HG02970 (cell line): ENCODE results near the gene AGBL4.

Source experiments
- ATAC-seq: cut with Tn5 transposase; IDR thresholded peaks from one replicate; pipeline ENCODE4 v1.9.1; 2021; ENCODE audit warnings: mild to moderate bottlenecking, moderate library complexity, moderate number of reproducible peaks; ENCODE audit not compliant: unreplicated experiment, low FRiP score

Gene AGBL4

DNA sequence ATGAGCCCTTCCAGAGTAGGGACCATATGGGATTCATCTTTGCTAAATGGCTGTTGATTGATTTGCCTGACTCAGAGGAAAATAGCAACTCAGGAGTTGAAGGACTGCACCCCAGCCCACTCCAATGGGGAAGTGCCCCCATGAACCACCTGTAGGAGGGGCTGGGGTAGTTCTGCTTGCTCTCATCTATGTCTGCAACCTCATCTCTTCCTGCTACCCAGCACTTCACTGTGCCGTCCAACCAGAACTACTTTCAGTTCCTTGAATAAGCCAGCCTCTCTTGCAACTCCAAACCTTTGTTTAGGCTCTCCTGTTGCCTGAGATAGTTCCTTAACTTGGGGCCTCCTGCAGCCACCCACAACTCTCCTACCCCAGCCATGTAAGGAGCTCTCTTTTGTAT is 1273.6 kb downstream of the AGBL4 start:
- ATAC-seq = peak; percentile 69

DNA sequence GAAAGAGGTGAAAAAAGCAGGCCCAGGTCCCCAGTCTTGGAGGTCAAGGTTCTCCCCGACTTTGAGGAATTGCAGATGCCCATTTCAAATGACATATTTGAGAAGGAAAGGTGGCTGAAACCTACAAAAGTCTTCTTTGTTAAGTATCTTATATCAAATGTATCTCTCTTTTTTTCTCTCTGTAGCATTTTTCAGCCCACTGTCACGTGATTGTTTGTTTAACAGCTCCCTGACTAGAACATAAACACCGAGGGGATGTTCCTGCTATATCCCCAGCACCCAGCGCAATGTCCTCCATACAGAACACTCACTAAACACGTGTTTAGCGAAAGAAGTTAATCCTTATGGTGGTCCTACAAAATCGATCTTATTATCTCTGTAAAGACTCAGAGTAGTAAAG is 1274.7 kb downstream of the AGBL4 start:
- ATAC-seq = no peak

DNA sequence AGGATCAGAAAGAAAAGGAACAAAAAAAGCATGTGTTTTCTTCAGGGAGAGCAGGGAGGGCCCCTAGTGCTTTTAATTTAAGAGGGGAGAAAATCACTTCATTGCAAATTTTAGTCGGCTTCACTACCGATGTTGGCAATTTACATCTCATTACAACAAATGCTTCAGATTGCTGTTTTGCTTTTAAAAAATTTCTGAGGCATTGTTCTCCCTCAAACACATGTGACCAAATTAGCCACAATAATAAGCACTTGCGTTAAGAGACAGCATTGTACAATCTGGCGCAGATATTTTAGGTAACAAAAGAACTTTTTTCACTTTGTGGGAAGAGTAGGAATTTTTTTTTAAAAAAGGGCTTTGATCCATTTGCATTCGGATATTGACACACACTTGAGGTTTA is 1276.8 kb downstream of the AGBL4 start:
- ATAC-seq = no peak

DNA sequence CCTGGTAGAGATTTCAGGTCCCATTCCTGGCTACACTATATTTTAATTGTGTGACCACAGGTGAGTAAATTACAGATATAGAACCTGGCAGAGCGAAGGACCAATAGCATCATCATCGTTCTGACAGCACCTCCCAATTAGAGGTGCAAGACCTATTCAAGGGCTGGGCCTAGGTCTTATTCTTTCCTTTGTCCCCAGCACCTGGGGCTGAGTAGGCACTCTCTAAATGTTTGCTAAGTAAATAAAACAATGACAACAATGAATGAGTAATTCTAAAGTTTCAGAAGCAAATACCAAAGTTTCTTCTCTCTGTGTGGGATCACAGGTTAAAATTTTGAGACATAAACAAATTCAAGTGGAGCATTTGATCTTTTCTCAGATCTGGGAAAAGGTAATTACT is 1279.7 kb downstream of the AGBL4 start:
- no peak for ATAC-seq

DNA sequence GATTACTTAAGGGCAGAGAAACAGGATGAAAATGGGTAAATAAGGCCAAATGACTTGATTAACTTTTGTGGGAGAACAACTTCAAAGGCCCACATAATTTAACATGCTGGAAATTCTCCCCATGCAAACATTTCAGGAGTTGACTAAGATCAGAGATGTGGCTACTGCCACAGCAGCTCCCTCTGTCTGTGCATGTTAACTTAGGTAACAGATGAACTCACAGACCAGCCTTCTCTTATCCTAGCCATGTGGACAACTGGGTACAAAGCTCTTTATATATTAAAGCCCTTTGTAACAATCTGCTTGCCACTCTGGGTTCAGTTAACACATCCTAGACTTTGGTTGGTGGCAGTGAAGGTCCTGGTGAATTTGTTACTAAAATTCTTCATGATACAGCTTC is 1280.3 kb downstream of the AGBL4 start:
- ATAC-seq = no peak

DNA sequence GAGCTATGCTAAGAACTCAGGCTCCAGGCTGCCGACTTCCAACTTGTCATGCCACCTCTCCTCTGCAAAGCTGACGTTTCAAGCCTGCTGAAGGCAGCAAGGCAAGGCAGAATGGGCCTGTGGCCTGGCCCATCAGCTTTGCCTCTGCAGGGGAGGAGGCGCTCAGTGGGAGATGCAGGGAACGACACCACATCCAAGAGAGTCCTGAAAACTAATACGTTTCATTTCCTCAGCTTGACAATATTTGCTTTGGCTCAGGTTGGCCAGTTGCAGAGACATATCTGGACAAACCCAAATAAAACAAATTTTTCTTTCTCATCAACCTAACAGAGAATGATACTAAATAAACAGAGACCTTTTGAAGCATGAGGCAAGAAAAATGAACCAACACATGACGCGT is 1282.4 kb downstream of the AGBL4 start:
- ATAC-seq = no peak

DNA sequence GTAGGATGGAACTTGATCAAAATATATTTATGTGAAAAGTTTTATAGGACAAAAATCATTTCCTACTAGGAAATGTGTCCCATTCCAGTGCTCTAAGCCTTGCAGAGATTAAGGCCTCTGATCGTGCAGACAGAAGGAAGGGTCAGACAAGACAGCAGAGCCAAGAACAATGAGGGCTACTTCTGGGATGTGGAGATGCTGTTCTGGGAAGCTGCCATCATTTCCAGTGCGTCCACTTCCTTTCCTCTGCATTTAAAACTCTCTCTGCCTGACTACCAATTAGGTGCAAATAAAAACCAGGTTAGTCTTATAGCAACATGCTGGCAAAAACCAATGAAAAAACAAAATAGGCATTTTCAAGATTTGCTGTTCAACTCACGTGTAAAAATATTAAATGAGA is 1283.1 kb downstream of the AGBL4 start:
- ATAC-seq = no peak

DNA sequence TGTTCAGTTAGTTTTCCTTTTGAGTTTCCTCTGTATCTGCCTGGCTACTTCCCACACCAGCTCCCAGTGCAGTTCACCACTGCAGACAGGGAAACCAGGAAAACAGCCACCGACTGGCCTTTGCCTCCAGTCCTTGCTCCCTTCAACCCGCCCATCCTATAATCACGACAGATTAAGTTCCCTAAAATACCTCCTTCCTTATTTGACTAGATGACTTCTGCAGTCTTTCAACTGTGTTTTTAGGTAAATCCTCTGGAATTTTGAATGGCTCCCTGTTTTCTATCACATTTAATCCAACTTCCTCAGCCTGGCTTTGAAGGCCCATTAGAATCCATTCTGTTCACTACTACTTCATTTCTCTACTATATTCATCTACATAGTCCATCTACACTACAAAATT is 1284.7 kb downstream of the AGBL4 start:
- no peak for ATAC-seq

DNA sequence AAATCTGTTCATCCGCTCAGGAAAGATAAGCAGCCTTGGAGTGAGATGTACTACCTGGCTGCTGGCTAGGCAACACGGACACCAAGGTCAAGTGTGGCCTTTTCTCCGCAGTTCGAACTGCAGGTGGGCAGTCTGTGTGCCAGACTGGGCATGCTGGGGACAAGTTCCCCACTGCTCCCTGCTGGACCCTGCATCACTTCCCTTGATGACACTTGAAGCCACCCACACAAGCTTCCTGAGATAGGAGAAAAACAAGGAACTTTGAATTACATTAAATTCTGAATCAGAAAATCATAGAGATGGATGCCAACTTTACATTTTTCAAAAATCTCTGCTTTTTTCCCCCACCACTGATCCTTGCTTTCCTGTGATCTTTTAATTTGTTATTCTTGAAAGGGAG is 1285.4 kb downstream of the AGBL4 start:
- ATAC-seq = no peak

DNA sequence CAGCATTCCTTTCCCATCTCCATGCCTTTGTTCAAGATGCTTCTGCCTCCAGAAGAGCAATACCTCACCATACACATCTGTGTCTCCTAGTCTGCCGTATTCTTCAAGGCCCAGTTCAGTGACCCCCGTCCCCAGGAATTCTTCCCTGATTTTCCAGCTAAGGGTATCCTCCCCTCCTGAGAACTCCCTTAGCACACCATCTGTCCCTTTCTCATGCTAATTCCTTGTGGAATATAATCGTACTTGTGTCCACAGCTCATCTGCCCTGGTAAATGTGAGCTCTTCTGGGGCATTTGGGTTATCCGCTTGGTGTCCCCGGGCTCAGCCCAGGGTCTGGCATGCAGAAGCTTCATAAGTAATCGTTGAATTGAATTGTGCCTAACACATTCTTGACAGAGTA is 1288.0 kb downstream of the AGBL4 start:
- no peak for ATAC-seq

DNA sequence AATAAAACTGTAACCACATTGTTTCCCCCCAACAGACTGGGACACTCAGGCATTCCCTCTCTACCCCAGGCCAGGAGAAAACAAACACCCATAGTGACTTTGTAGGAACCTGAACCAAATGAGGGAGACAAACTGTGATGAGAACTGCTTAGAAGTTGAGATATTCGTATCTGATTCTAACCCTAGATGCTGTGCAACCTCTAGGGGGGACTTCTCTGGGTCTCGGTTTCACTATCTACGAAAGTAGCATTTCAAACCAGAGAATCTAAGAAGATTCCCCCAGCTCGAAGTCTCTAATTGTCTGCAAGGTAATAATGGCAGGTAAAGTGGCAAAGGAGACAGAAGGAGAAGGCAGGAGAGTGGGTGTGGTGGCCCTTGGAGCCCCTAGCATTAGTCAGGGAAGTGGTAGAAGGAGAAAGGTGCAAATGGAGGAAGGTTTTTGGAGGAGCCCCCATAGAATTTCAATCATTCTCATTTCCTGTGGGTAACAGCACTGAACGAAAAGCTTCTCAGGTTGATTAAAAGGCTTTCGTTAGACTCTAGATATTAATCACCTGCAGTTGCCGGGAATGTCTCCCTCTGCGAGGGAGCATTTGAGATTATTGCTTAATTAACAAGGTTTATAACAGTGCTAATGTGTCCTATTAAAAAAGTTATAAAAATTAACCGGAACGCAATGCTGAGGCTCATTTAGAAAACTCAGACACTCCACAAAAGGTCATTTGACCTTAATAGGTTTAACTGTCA is 1293.4 kb downstream of the AGBL4 start:
- peak; percentile 71 for ATAC-seq

DNA sequence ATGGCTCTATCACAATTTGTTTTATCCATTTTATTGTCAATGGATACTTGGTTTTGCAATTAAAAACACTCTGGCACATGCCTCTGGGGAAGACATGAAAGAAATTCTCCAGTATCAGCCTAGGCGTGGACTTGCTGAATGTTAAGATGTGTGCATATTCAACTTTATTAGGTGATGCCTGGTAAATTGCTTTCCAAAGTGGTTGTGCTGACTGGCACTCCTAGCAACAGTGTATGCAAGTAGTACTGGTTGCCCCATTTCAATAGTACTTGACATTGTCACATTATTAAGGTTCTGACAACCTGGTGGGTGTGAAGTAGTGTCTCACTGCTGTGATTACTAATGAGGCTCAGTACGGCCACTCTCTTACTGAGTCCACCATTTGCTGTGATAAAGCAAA is 1295.2 kb downstream of the AGBL4 start:
- no peak for ATAC-seq

DNA sequence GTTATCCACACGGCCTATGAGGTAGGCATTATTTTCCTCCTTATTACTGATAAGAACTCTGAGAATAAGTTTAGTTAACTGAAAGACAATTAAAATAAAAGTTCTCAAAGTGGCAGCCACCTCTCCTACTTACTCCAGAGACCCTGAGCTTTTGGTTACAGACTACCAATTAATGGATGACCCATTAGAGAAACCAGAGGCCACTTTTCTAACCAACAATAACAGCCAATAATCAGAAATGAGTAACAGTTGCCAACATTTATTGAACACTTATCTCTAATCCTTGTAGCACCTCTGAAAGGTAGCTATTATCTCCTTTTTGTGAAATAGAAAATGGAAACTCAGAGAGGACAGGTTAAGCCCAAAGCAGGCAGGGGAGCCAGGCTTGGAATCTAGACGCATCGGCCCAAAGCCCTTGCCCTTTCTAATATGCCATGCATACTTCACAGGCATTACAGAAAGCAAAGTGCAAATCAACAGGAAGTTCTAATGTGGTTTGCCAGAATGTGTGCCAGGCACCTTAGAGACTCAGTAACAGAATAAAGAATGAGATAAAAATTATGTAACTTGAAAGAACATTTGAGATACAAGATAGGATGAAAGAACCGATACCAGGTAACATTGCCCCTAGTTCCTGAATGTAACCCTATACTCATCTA is 1297.1 kb downstream of the AGBL4 start:
- no peak for ATAC-seq

DNA sequence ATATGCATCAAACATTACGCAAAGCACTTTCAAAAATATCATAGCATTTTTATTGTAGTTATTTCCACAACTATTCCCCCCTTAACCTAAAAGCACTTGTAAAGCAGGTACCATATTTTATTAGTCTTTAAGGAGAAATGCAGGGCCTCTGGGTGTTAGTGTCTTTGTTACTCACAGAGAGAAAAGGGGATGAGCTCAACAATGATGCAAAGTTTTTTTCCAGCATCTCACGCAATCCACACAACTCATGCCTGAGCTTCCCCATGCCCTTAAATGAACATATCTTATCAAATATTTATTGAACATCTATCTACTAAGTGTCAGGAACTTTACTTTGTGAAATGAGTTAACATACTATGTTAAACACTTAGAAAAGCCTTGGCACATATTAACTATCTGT is 1297.6 kb downstream of the AGBL4 start:
- no peak for ATAC-seq

DNA sequence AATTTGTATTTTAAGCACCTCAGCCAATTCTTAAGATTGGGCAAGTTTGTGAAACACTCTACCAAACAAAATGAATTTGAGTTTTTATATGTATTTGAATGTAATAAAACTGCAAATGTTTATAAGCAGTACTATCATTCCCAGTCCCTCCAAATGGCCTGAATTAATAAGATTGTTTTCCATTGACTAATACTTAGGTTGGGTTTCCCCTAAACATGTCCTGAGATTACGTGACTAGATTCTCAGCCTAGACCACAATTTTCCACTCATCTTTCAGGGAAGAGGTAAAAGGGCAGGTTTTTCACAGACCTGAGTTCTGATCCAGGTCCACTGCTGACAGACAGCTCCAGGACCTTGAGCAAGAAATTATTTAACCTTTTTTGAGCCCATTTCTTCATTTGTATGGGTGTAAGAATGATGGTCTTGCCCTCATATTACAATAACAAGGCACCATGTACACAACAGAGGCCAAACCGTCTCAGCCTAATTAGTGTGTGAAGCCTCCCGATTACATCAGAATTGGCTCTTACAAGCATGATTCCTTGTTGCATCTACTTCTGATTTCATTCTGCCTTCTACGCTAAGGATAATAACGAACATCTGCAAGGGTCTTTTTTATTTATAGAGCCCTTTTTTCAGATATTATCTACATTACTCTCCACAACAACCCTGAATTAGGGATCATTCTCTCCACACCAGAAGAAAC is 1298.3 kb downstream of the AGBL4 start:
- no peak for ATAC-seq

DNA sequence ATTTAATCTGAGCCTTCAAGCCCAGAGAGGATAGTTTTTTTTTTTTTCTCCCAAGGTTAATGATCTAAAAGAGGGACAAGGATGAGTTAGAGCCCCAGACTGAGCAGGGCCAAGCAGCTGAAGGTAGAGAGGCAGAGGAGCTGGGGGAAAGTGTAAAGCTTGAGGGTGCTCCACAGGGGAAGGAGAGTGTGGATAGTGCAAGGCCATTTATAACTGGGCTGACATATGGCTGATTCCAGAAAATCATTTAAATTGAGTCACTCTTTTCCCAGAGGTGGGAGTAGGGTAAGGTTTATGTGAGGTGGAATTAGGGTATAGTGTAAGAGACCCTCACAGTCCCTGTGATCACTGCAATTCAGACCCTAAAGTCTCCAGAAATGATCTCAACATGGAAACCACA is 1302.8 kb downstream of the AGBL4 start:
- ATAC-seq = no peak

DNA sequence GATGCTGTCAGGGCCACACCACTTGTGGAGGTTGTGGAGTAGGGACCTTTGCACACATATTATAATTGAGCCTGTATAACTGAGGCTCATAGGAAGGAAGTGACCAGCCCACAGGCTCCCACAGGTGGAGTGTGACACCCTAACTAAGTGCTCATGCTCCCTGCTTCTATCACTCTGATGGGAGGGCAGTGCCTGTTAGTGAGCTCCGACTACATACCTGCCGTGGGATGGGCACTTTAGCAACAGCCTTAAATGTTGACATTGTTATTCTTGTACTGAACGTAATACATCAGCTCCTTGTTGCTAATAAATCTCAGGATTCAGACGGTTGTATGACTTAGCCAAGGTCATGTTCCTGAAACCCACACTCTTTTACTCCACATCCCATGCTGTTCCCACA is 1305.0 kb downstream of the AGBL4 start:
- no peak for ATAC-seq

DNA sequence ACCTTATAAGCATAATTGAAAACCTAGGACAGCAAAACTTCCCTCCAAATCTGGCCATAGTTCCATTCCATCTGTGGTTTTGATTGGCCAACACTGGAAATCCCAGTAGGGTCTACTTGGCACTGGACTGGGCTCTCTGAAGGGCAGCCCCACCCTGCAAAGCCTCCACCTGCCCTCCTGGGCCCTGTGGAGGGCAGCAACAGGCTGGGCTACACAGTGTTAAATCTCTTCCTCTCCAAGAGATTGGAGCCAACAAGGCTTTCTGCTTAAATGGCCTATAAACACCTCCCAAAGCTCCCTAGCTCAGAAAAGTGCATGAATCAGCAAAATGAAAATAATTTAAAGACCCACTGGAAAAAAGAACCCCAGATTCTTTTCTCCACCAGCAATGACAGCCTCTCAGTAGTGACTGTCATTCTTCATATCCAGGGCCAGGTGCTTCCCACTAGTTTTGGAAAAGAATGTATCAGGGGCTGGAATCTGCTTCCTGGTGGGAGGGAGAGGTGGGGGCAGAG is 1305.6 kb downstream of the AGBL4 start:
- no peak for ATAC-seq

DNA sequence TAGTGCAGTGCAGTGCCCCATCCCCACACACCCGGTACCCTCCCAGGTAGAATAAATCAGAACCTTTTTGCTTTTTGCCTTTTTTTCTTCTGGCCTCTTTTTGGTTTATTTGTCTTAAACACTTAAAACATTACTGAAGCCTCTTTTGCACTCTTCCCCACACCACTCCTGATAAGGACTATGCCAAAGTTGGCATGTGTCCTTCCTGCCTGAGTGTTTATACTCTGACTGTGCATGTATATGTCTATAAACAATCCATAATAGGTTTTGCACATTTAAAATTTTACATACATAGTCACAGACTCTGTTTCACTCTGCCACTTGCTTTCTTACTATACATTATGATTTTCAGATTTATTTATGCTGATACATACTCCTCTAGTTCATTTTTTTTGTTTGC is 1306.7 kb downstream of the AGBL4 start:
- no peak for ATAC-seq

DNA sequence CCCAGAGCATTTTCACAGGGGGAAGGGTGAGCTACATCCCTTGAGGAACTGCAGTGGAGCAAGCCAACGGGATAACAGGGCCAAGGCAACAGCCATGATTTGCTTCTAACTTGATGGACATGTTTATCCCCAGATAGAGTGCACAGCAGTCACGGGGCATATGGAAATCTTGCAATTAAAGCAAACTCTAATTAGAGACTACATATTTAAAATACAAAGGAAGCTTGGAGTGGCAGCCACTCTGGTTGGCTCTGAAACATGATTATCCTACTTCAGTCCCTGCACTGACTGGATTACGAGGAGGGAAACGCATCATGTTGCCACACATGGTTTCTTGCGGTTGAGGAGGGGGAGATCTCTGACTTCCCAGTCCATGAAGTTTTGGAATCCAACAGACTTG is 1307.8 kb downstream of the AGBL4 start:
- ATAC-seq = no peak

DNA sequence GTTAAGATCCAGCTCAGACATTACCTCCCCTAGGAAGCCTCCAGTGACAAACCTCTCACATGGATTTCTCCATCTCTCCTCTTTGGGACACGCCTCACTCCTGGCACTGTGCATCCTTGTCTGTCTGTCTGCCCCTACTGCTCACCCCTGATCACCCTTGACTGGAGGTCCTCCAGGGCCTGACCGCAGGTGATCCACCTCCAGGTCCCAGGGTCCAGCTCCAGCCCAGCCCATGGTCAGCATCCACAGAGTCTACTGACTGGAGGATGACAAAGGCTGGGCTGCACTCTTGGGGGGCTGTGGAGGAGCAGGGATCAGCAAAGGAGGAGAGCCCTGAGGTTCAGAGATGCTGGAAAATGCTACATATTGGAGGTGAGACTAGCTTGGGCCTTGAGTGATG is 1312.8 kb downstream of the AGBL4 start:
- no peak for ATAC-seq

DNA sequence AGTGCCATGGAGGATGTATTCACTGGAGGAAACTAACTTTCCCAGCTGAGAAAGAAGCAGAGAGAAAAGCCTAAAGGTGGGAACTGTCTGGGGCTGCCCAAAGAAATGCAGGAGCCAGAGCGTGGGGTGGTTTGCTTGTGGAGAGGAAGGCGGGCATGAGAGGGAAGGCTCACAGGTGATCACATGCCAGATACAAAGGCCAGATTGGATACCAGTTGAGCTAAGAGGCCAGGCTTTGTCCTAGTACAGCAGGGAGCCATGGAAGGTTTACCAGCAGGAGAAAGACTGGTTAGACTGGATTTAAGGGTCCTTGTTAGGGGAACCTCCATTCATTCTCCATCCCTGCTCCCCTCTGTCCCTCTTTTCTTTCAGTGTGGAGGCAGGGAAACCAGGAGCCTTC is 1313.4 kb downstream of the AGBL4 start:
- ATAC-seq = no peak
